ENCODE measurements around the gene NCAPD3. TPM values are rescaled to one million over a fixed set of nuclear protein-coding genes. Genes with fewer than 3 reads are reported as not detected.

NCAPD3 gene
- total RNA-seq, 1 donor from 2014 or later: 21.7 TPM

GRCh38 chr11:134126217-134126822 is 97.4 kb downstream of the NCAPD3 start:
- no peak for TF ChIP-seq CTCF (IDR thresholded peaks at IDR 0.05)
- Mint-ChIP-seq H3K4me3 (ENCODE audit: unreplicated experiment) (no peak overlapping the region), H3K27ac (ENCODE audit: unreplicated experiment) (peak overlapping the region; percentile 90), H3K9me3 (ENCODE audit: unreplicated experiment) (peaks cover 2% of the 10 kb centered on the region), H3K36me3 (ENCODE audit: unreplicated experiment) (peaks cover 14% of the 10 kb centered on the region), H3K27me3 (ENCODE audit: unreplicated experiment) (no peaks in the 10 kb centered on the region), H3K4me1 (ENCODE audit: unreplicated experiment) (peaks cover 58% of the 10 kb centered on the region)
- DNase-seq (ENCODE audit: extremely low spot score, unreplicated experiment): no peak

GRCh38 chr11:134125507-134125906 is 98.3 kb downstream of the NCAPD3 start:
- Mint-ChIP-seq H3K27me3 (ENCODE audit: unreplicated experiment) (no peaks in the 10 kb centered on the region), H3K27ac (ENCODE audit: unreplicated experiment) (peak overlapping the region; percentile 90), H3K4me3 (ENCODE audit: unreplicated experiment) (peak overlapping the region; percentile 77), H3K36me3 (ENCODE audit: unreplicated experiment) (peaks cover 12% of the 10 kb centered on the region), H3K4me1 (ENCODE audit: unreplicated experiment) (peaks cover 66% of the 10 kb centered on the region), H3K9me3 (ENCODE audit: unreplicated experiment) (no peaks in the 10 kb centered on the region)
- DNase-seq (ENCODE audit: extremely low spot score, unreplicated experiment): no peak
- TF ChIP-seq CTCF (IDR thresholded peaks at IDR 0.05): no peak

GRCh38 chr11:134124660-134125451 is 98.9 kb downstream of the NCAPD3 start:
- Mint-ChIP-seq H3K27me3 (ENCODE audit: unreplicated experiment) (no peaks in the 10 kb centered on the region), H3K9me3 (ENCODE audit: unreplicated experiment) (no peaks in the 10 kb centered on the region), H3K4me1 (ENCODE audit: unreplicated experiment) (peaks cover 73% of the 10 kb centered on the region), H3K27ac (ENCODE audit: unreplicated experiment) (peak overlapping the region; percentile 90), H3K4me3 (ENCODE audit: unreplicated experiment) (peak overlapping the region; percentile 77), H3K36me3 (ENCODE audit: unreplicated experiment) (peaks cover 10% of the 10 kb centered on the region)
- no peak for TF ChIP-seq CTCF (IDR thresholded peaks at IDR 0.05)
- no peak for DNase-seq (ENCODE audit: extremely low spot score, unreplicated experiment)

- peak overlapping the region; percentile 66 for H3K4me3 Mint-ChIP-seq (ENCODE audit: unreplicated experiment)
- no peaks in the 10 kb centered on the region for H3K27me3 Mint-ChIP-seq (ENCODE audit: unreplicated experiment)
- H3K36me3 Mint-ChIP-seq (ENCODE audit: unreplicated experiment): peaks cover 3% of the 10 kb centered on the region
- H3K4me1 Mint-ChIP-seq (ENCODE audit: unreplicated experiment): peaks cover 85% of the 10 kb centered on the region
- H3K9me3 Mint-ChIP-seq (ENCODE audit: unreplicated experiment): no peaks in the 10 kb centered on the region
- peak overlapping the region; percentile 97 for H3K27ac Mint-ChIP-seq (ENCODE audit: unreplicated experiment)
- DNase-seq (ENCODE audit: extremely low spot score, unreplicated experiment): no peak
- TF ChIP-seq CTCF (IDR thresholded peaks at IDR 0.05): no peak
Observed at GRCh38 chr11:134120921-134121526, 102.7 kb downstream of the NCAPD3 start.
